ENCODE measurements around the gene MKI67.

DNA sequence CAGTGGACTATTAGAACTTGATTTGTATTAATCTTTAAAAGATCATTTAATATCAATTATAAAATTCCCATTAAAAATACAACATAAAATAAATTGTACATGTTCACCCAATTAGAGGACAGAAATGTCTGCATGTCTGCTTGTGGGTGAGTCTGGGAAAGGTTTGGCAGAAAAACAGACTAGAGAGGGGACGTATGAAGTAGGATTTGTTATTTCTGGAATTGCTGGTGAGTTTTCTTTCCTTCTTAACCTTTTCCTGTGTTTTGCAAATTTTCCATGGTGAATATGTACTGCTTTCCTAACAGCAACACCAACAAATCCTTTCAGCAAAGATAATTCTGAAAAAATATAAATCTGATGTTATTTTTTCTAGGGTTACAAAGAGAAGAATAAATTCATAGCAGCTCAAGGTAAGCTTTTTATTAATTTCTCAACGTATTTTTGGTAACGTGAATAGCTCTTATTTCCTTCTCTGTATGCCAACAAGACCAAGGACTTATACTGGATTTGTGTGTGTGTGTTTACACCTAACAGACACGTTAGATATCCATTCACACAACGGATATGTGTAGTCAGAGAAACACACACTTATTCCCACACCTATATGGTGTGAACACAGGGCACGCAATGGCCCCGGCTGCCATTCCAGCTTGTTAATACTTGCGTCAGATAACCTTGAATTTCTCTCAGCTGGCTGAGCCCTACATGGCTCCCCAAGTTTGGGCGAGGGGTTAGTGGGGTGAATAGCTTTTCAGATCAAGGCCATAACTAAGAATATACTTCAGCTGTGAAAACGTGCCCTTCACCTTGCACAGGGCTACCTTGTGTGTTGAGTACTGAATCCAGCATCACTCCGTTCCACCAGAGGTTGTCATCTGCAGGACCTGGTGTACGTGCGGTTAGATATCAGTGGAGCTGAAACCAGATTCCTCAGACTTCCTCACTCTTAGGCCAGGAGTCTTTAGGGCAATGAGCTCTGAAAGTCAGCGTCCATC lies 64.6 kb downstream of the MKI67 start:
- TF ChIP-seq, protein P1, sequence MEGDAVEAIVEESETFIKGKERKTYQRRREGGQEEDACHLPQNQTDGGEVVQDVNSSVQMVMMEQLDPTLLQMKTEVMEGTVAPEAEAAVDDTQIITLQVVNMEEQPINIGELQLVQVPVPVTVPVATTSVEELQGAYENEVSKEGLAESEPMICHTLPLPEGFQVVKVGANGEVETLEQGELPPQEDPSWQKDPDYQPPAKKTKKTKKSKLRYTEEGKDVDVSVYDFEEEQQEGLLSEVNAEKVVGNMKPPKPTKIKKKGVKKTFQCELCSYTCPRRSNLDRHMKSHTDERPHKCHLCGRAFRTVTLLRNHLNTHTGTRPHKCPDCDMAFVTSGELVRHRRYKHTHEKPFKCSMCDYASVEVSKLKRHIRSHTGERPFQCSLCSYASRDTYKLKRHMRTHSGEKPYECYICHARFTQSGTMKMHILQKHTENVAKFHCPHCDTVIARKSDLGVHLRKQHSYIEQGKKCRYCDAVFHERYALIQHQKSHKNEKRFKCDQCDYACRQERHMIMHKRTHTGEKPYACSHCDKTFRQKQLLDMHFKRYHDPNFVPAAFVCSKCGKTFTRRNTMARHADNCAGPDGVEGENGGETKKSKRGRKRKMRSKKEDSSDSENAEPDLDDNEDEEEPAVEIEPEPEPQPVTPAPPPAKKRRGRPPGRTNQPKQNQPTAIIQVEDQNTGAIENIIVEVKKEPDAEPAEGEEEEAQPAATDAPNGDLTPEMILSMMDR (IDR thresholded peaks at IDR 0.05): no peak
- TF ChIP-seq POLR2A (IDR thresholded peaks at IDR 0.05): no peak
